ENCODE data around the gene SERPINB8.
"Not testable (repeated sequence)": the region's sequence is repeated elsewhere in the genome, so short reads cannot be mapped to it uniquely, and the experiment has no call there.

The SERPINB8 gene

GRCh38 chr18:63969942-63970808, at the start of gene SERPINB8:
Gene SERPINB8, plus strand, starts transcription at chr18:63970081. Its CDS starts 8,228 bp downstream, at chr18:63978309.
- peak; percentile 90 for DNase-seq (ENCODE audit: low read depth)

GRCh38 chr18:63922049-63922448, 47.8 kb upstream of the SERPINB8 start:
- no peak for DNase-seq (ENCODE audit: low read depth)

DNA sequence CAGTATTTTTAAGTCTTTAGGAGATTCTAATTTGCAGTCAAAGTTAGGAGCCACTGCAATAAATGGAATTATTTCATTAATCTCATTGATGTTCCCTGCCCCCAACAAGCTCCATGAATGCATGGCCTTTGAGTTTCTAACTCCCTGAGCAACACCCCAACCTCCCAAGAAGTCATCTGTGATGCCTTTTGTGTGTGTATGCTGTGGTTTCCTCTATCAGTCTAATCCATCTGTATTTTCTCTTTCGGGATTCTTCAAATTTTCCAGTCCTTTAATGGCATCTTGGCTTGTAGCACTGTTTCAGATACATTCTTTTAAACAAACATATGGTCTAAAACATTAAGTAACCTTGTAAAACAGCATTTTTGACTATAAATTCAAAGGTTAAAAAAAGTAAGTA, 45.3 kb upstream of the SERPINB8 start:
- DNase-seq (ENCODE audit: low read depth), result no peak

- DNase-seq (ENCODE audit: low read depth), result no peak
Observed at GRCh38 chr18:63928331-63928730, 41.5 kb upstream of the SERPINB8 start.

- DNase-seq (ENCODE audit: low read depth), result not testable (repeated sequence)
Observed at GRCh38 chr18:63929369-63929768, 40.5 kb upstream of the SERPINB8 start.

DNA sequence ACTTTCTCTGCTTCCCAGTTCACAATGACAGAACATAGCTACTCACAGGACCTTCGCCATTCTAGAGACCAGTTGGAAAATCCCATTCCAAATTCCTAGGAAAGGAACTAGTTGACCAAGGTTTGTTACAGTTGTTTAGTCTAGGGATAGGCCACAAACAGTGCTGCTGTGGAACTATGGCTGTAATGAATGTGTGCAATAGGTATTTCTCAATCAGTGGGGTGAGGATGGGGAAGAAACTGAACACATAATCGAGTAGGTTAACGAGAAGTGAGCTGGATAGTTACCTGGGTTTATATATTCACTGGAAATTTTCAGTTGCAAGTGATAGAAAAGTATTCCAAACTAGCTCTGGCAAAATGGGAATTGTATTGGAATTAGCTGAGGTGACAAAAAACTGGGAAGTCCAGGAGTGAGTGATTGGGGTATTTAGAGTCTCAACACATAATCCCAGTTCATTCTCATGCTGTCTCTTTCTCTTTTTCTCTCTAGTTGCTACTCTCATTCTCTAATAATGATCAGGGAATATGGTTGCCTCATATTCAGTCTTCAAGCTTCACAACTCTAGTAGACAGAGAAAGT, 39.0 kb upstream of the SERPINB8 start:
- DNase-seq (ENCODE audit: low read depth), result no peak

DNA sequence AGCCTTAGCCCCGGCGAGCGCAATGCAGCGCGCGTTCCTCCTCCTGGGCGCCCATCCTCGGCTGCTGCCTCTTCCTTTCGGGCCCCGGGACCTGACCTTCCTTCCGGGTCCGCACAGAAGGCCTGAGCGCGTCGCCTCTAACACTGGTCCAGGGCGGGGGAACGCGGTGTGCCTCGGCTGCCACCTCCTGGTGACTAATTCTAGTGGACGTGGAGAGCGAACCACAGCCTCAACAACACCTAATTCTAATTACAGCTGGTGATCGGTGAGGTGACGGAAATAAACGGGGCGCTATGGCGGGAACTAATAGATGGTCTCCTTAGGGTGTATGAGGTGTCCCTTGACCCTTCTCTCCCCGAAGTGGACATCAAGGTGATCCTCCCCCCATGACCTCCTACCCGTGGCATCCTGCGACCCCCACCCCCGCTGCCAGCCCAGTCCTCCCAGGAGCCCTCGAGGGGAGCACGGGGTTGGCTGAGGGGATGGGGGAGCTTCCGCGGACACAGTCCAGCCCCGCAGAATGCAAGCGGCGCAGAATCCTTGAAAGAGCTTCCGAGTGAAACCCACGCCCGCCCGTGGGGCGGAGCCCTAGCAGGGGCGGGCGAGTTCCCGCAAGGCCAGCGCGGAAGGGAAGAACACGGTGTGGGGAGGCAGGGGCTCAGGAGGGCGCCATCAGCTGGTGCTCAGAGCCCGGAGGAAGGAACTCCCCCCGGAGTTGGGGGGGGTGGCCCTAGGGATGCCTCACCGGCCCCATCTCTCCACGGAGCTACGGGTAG, 33.5 kb upstream of the SERPINB8 start:
- peak; percentile 45 for DNase-seq (ENCODE audit: low read depth)

GRCh38 chr18:63936932-63937393, 32.9 kb upstream of the SERPINB8 start:
- no peak for DNase-seq (ENCODE audit: low read depth)

DNA sequence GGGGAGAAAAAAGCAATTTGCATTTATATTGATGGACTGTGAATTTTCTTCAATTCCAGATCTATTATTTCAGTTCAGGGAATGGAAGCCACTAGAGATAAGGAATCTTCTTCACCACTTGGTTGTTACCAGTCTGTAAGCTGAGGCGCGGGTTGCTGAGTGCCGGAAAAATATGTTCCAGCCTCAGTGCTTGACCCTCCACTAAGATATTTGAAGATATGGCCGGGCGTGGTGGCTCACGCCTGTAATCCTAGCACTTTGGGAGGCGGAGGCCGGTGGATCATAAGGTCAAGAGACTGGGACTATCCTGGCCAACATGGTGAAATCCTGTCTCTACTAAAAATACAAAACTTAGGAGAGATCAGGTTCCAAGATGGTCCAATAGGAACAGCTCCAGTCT, 29.9 kb upstream of the SERPINB8 start:
- no peak for DNase-seq (ENCODE audit: low read depth)

GRCh38 chr18:63940543-63941050, 29.3 kb upstream of the SERPINB8 start:
- DNase-seq (ENCODE audit: low read depth), result not testable (repeated sequence)

GRCh38 chr18:63947051-63947790, 22.7 kb upstream of the SERPINB8 start:
- DNase-seq (ENCODE audit: low read depth), result no peak

- DNase-seq (ENCODE audit: low read depth), result no peak
Observed at GRCh38 chr18:63949068-63949737, 20.7 kb upstream of the SERPINB8 start, which contains the start of gene HMSD. Gene HMSD, plus strand, starts transcription at chr18:63949301. Its CDS starts 4,155 bp downstream, at chr18:63953456.

DNA sequence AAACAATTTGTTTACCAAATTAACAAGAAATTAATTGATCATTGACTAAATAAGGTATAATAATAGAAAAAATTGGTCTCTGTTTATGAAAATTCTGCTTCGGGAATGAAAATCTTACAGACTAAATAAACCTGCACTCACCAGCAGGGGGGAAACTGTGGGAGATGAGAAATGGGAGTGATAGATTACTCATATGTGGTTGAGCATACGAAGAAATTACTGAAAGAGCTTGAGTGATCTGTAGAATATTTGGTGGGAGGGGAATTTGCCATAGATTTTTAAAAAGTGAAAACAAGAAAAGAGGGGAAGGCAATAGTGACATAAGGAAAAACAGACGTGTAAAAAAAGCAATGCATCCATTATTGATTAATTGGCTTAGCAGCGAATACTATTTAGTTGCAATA, 18.6 kb upstream of the SERPINB8 start:
- DNase-seq (ENCODE audit: low read depth), result no peak

DNA sequence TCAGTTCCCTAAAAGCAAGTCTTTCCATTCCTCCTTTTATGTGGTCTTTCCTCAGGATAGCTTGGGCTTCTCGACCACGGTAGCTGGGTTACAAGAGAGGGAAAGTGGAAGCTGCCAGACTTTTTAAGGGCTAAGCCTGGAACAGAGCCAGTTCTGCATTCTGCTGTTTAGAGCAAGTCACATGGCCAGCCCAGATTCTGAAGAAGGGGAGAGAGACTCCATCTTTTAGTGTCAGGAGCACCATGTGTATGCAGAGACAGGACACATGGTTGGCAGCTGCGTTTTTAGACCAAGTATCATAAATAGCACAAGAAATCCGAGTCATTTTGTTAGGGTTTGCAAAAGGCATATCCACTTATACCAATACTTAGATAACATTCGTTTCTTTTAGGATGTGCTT, 16.1 kb upstream of the SERPINB8 start:
- no peak for DNase-seq (ENCODE audit: low read depth)

DNA sequence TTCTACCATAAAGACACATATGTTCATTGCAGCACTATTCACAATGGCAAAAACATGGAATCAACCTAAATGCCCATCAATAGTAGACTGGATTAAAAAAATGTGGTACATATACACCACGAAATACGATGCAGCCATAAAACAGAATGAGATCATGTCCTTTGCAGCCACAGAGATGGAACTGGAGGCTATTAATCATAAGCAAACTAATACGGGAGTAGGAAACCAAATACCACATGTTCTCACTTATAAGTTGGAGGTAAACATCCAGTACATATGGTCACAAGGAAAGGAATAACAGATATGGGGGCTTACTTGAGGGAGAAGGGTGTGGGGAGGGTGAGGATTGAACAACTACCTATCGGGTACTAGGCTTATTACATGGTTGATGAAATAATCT, 13.1 kb upstream of the SERPINB8 start:
- no peak for DNase-seq (ENCODE audit: low read depth)

- no peak for DNase-seq (ENCODE audit: low read depth)
Observed at GRCh38 chr18:63960891-63961290, 9.0 kb upstream of the SERPINB8 start.

DNA sequence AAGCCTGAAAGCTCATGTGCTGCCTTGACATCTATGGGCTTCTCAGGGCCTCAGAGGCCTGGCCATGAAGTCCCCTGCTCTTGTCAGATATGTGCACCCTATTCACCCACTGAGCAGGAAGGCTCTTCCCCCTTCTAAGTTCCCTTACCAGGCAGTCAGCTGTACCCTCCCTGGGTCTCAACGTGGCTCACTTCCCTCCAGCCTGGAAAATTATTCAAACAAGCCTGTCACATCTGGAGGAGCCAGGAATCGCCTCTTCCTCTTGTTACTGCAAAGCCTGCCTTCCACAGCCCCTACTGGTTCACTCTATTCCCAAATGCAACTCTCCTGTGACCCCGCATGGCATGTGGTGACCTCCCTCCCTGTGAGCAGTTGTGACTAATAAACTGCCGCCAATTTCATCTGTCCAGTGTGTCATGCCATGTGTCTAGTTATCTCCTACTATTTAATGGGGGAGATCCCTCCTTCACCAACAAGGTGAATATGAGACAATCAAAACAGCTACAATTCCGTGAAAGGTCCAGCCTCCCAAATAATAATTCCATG, 8.4 kb upstream of the SERPINB8 start:
- DNase-seq (ENCODE audit: low read depth), result no peak

GRCh38 chr18:63962137-63962536, 7.7 kb upstream of the SERPINB8 start:
- DNase-seq (ENCODE audit: low read depth), result no peak

DNA sequence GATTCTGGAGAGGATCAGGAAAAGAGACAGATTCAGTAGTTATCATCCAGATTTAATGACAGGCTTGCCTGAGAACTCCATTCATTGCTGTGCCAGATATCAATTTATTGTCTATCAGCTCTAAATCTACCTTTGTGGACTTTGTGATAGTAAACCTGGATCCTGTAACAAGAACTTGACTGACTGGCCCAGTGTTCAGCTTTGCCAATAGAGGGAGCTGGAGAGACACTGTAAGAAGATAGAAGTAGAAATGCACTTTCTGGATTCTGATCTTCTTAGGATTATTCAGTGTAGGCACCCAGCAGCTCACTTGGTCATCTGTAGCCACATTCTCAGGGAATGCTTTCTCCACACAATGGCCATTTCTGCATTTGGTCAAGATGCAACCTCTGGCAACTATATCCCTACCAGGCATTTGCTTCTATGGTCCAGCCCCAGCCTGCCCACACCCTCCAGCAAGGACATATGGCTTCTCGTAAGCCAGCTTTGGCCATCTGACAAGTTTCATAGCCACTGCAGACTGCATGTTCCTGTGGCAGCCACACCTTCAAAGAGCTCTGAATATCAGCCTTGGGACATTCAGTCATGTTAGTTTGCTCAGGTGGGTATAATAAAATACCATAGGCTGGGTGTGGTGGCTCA, 6.1 kb upstream of the SERPINB8 start:
- peak; percentile 55 for DNase-seq (ENCODE audit: low read depth)

- no peak for DNase-seq (ENCODE audit: low read depth)
Observed at GRCh38 chr18:63964908-63965307, 5.0 kb upstream of the SERPINB8 start.

Data from fibroblast of the conjunctiva (primary cell).